ENCODE data around the gene FAM156B.
"Not testable (repeated sequence)": the region's sequence is repeated elsewhere in the genome, so short reads cannot be mapped to it uniquely, and the experiment has no call there.

The FAM156B gene

GRCh38 chrX:52896855-52897709 is at the start of gene FAM156B:
FAM156B (plus strand) TSS chrX:52897330; CDS start chrX:52907226, 9,896 bp downstream.
- DNase-seq (ENCODE audit: low read depth) = not testable (repeated sequence)

- no peak for DNase-seq (ENCODE audit: low read depth)
Measured at GRCh38 chrX:52852110-52852860, 44.8 kb upstream of the FAM156B start.

GRCh38 chrX:52856991-52857525 is 40.1 kb upstream of the FAM156B start:
- DNase-seq (ENCODE audit: low read depth) = not testable (repeated sequence)

GRCh38 chrX:52865343-52865998 is 31.7 kb upstream of the FAM156B start:
- DNase-seq (ENCODE audit: low read depth) = no peak

GRCh38 chrX:52867610-52868348 is 29.4 kb upstream of the FAM156B start, which contains the start of gene XAGE3:
XAGE3 (minus strand) TSS chrX:52868083; CDS start chrX:52867133, 950 bp downstream.
- no peak for DNase-seq (ENCODE audit: low read depth)

- no peak for DNase-seq (ENCODE audit: low read depth)
Measured at GRCh38 chrX:52870046-52870445, 27.1 kb upstream of the FAM156B start.

GRCh38 chrX:52873825-52874224 is 23.3 kb upstream of the FAM156B start:
- not testable (repeated sequence) for DNase-seq (ENCODE audit: low read depth)

- no peak for DNase-seq (ENCODE audit: low read depth)
Measured at GRCh38 chrX:52874661-52875060, 22.5 kb upstream of the FAM156B start.

- not testable (repeated sequence) for DNase-seq (ENCODE audit: low read depth)
Measured at GRCh38 chrX:52875436-52875835, 21.7 kb upstream of the FAM156B start.

GRCh38 chrX:52876386-52876785 is 20.7 kb upstream of the FAM156B start:
- DNase-seq (ENCODE audit: low read depth) = not testable (repeated sequence)

GRCh38 chrX:52887459-52887858 is 9.7 kb upstream of the FAM156B start:
- DNase-seq (ENCODE audit: low read depth) = not testable (repeated sequence)

- not testable (repeated sequence) for DNase-seq (ENCODE audit: low read depth)
Measured at GRCh38 chrX:52888090-52888489, 9.0 kb upstream of the FAM156B start.

GRCh38 chrX:52896438-52896837 is 692 bp upstream of the FAM156B start:
- DNase-seq (ENCODE audit: low read depth) = not testable (repeated sequence)

GRCh38 chrX:52905531-52905930 is 8.4 kb downstream of the FAM156B start:
- DNase-seq (ENCODE audit: low read depth) = not testable (repeated sequence)

GRCh38 chrX:52906072-52906471 is 8.9 kb downstream of the FAM156B start:
- DNase-seq (ENCODE audit: low read depth) = not testable (repeated sequence)

GRCh38 chrX:52907137-52907536 is 10.0 kb downstream of the FAM156B start:
- DNase-seq (ENCODE audit: low read depth) = not testable (repeated sequence)

- DNase-seq (ENCODE audit: low read depth) = not testable (repeated sequence)
Measured at GRCh38 chrX:52907900-52908299, 10.8 kb downstream of the FAM156B start.

- not testable (repeated sequence) for DNase-seq (ENCODE audit: low read depth)
Measured at GRCh38 chrX:52909313-52909969, 12.3 kb downstream of the FAM156B start.

GRCh38 chrX:52913681-52914080 is 16.6 kb downstream of the FAM156B start:
- not testable (repeated sequence) for DNase-seq (ENCODE audit: low read depth)

GRCh38 chrX:52914704-52915103 is 17.6 kb downstream of the FAM156B start:
- not testable (repeated sequence) for DNase-seq (ENCODE audit: low read depth)
